HepG2 (cell line): ENCODE results near the gene EPN2. TPM values are rescaled to one million over a fixed set of nuclear protein-coding genes. Genes with fewer than 3 reads are reported as not detected.
A peak's percentile ranks its signal among the peaks of the same experiment; 100 is the strongest.

Experiments used
- FOXK1 ChIP-seq: sonication (generic); formaldehyde crosslinking; IDR thresholded peaks from 2 replicates; pipeline ENCODE4 v1.4.0; 2020; ENCODE audit warnings: low read depth, missing genetic modification reagents, borderline replicate concordance
- GATAD1 ChIP-seq: IDR thresholded peaks from 2 replicates; pipeline ENCODE4 v1.6.1; 2016; ENCODE audit warnings: missing genetic modification reagents, missing compliant biosample characterization
- HDAC2 ChIP-seq: sonication (generic); formaldehyde crosslinking; IDR thresholded peaks from 2 replicates; pipeline ENCODE4 v1.4.0; 2020; ENCODE audit warnings: missing genetic modification reagents
- HNF1B ChIP-seq: sonication (generic); formaldehyde crosslinking; IDR thresholded peaks from 2 replicates; pipeline ENCODE4 v1.5.1; 2020; ENCODE audit warnings: mild to moderate bottlenecking, moderate library complexity, missing genetic modification reagents
- MTERF4 ChIP-seq: sonication (generic); formaldehyde crosslinking; IDR thresholded peaks from 2 replicates; pipeline ENCODE4 v1.8.0; 2023; ENCODE audit warnings: mild to moderate bottlenecking, missing genetic modification reagents
- REL ChIP-seq: sonication (generic); formaldehyde crosslinking; conservative IDR thresholded peaks from 2 replicates; pipeline ENCODE4 v1.8.0; 2022; ENCODE audit warnings: mild to moderate bottlenecking, missing genetic modification reagents, moderate library complexity
- RFXANK ChIP-seq: IDR thresholded peaks from 2 replicates; pipeline ENCODE4 v1.6.1; 2016
- RXRB ChIP-seq: IDR thresholded peaks from 2 replicates; pipeline ENCODE4 v1.6.1; 2016; ENCODE audit warnings: borderline replicate concordance, missing genetic modification reagents, missing compliant biosample characterization
- SATB2 ChIP-seq: sonication (generic); formaldehyde crosslinking; IDR thresholded peaks from 2 replicates; pipeline ENCODE4 v1.5.0; 2020; ENCODE audit warnings: missing genetic modification reagents
- SKI ChIP-seq: fragments of 450-650 bp; IDR thresholded peaks from one replicate; pipeline ENCODE4 v1.6.1; 2018; ENCODE audit warnings: mild to moderate bottlenecking; ENCODE audit not compliant: partially characterized antibody
- STAG1 ChIP-seq: sonication (generic); formaldehyde crosslinking; IDR thresholded peaks from 2 replicates; pipeline ENCODE4 v1.4.0; 2020; ENCODE audit warnings: missing genetic modification reagents
- THAP9 ChIP-seq: sonication (generic); formaldehyde crosslinking; IDR thresholded peaks from 2 replicates; pipeline ENCODE4; 2020; ENCODE audit warnings: missing genetic modification reagents, mild to moderate bottlenecking, borderline replicate concordance
- THRA ChIP-seq: sonication (generic); formaldehyde crosslinking; IDR thresholded peaks from 2 replicates; pipeline ENCODE4 v1.4.0; 2020; ENCODE audit warnings: missing genetic modification reagents, borderline replicate concordance
- ZNF292 ChIP-seq: sonication (generic); formaldehyde crosslinking; IDR thresholded peaks from 2 replicates; pipeline ENCODE4 v1.8.1; 2022; ENCODE audit warnings: mild to moderate bottlenecking, low read depth, missing genetic modification reagents, borderline replicate concordance
- ZNF34 ChIP-seq: sonication (generic); formaldehyde crosslinking; IDR thresholded peaks from 2 replicates; pipeline ENCODE4 v1.4.0; 2020; ENCODE audit warnings: mild to moderate bottlenecking, missing genetic modification reagents, borderline replicate concordance
- ZNF547 ChIP-seq: sonication (generic); formaldehyde crosslinking; IDR thresholded peaks from 2 replicates; pipeline ENCODE4 v1.5.1; 2020; ENCODE audit warnings: mild to moderate bottlenecking, missing genetic modification reagents
- ZNF569 ChIP-seq: sonication (generic); formaldehyde crosslinking; IDR thresholded peaks from 2 replicates; pipeline ENCODE4 v1.5.0; 2020; ENCODE audit warnings: mild to moderate bottlenecking, missing genetic modification reagents, moderate library complexity, borderline replicate concordance
- ZNF747 ChIP-seq: sonication (generic); formaldehyde crosslinking; IDR thresholded peaks from 2 replicates; pipeline ENCODE4 v1.8.1; 2023; ENCODE audit warnings: missing genetic modification reagents, mild to moderate bottlenecking, borderline replicate concordance
- polyA plus RNA-seq, 8 experiments: library from polyadenylated mRNA; depleted of rRNA in 3 of 8; stranded (reverse) in 7 of 8; unstranded in 1 of 8; fragments of >200 nt; fragmentation: Illumina TruSeq in 4 of 8; extraction: Trizol in 4 of 8; gene quantifications; 2 replicates each; pipeline versions ENCODE4 v1.2.1 to v1.2.3, GENCODE V29; 2011 to 2016; ENCODE audit warnings: low read depth in 4 of 8, missing spikeins in 1 of 8, mixed read lengths in 1 of 8; ENCODE audit not compliant: insufficient read depth in 1 of 8
- total RNA-seq, 5 experiments: library from RNA; depleted of rRNA; stranded (reverse); fragments of >200 nt; fragmentation: Illumina TruSeq; extraction: Trizol; gene quantifications; 2 replicates each; pipeline ENCODE4 v1.2.3, GENCODE V29; 2016; ENCODE audit warnings: low read depth in 1 of 5

The EPN2 gene
- total and polyA plus RNA-seq, 2 of the 13 experiments (the other 11 are each of a cell fraction or from before 2014, with no cell fraction given) = 7.8 to 19.2 TPM

GRCh38 chr17:19317359-19318095 is 80.4 kb downstream of the EPN2 start (continued):
- TF ChIP-seq RXRB = peak; percentile 56; the same call in 1 of the 2 replicates
- TF ChIP-seq HNF1B (CRISPR knock-in tag) = peak; percentile 92
- TF ChIP-seq STAG1 (CRISPR knock-in tag) = peak; percentile 81
- no peak for TF ChIP-seq ZNF547 (CRISPR knock-in tag)
- TF ChIP-seq MTERF4 (CRISPR knock-in tag) = no peak
- TF ChIP-seq THRA = 0 out of 2 replicates have a peak, but pooled peaks have one; percentile 32
- peak; percentile 37; the same call in 1 of the 2 replicates for TF ChIP-seq THAP9
- no peak for TF ChIP-seq ZNF569 (CRISPR knock-in tag)
- TF ChIP-seq RFXANK (CRISPR knock-in tag) = no peak
- TF ChIP-seq ZNF747 (CRISPR knock-in tag) = no peak
- TF ChIP-seq GATAD1 = peak; percentile 37; the same call in 1 of the 2 replicates
- TF ChIP-seq ZNF34 (CRISPR knock-in tag) = no peak
- TF ChIP-seq SKI = peak; percentile 96
- TF ChIP-seq SATB2 = no peak
- 0 out of 2 replicates have a peak, but pooled peaks have one; percentile 35 for TF ChIP-seq FOXK1 (CRISPR knock-in tag)
- TF ChIP-seq ZNF292 (CRISPR knock-in tag) = peak; percentile 64; the same call in 1 of the 2 replicates
- no peak for TF ChIP-seq REL
- peak; percentile 66 for TF ChIP-seq HDAC2 (CRISPR knock-in tag)
